Activated T-cell treated with anti-CD3 and anti-CD28 coated beads for 24 hours (primary cell): ENCODE results near the gene SYF2.

ENCODE experiments used
- DNase-seq: peaks from one replicate; pipeline ENCODE4 v3.0.0-alpha.2; 2020; ENCODE audit warnings: low read depth

The SYF2 gene

DNA sequence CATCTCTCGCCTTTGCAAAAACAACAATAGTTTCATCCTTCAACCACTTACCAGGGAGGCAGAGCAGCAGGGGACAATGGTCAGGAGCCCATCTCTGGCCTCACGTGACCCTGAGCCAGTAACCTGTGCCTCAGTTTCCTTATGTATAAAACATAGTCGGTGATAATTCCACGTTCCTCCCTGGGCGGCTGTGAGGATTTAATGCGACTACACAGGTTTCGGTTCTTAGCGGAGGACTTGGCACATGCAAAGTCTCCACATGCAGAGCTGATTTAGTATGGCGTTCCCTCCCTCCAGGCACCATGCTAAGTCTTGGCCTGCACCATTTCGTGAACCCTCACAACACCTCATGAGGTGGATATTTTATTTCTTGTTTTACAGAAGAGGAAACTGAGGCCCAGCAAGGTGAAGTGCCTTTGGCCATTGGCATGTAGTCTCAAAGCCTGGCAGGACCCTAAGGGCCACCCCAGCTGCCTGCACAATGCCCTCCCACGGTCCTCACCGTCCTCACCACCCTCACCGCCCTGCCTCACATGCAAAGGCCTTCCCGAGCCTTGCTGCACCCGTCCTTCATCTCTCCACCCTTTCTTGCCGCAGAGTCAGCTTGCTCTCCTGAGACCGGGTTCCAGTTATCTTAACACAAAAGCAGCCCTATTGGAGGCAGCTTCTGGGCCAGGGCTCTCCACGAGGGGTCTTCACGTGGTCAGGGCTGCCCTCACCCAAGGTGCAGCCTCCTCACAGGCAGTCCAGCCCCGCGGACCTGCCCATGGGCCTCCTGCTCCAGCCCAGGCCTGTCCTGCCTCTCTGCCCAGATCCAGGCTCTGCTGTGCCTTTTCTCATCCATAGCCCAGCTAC is 48.9 kb downstream of the SYF2 start:
- DNase-seq, result no peak

DNA sequence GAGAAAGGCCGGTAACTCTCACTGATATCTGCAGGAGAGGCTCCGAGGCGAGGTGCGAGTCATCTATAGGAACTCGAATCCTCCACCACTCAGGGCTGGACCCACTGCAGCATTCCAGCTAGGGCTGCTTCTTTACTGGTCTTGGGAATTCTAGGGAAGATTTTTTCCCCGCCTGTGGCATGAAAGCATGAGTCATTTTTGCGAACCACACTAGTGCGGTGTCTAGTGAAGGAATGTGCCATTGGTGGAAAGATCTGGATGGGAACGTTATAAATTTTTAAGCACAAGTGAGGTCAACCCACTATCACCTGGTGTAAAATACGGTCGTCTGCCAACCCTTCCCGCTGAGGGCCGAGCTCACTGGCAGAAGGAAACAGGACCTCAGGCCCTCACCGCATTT is 49.7 kb downstream of the SYF2 start:
- DNase-seq, result no peak

DNA sequence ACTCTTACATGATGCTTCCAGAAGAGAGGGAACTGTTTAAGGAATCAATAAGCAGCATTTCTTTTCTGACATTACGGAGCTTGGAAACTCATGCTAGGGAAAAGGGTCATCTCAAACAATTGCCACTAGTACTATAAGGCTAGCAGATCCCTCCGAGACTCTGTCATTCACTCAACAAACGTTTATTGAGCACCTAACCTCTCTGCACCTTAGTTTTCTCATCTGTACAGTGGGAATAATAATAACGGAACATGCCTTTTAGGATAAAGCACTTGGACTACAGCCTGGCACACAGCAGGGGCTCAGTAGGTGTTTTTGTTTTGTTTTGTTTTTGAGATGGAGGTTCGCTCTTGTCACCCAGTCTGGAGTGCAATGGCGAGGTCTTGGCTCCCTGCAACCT is 51.3 kb downstream of the SYF2 start:
- DNase-seq, result no peak

DNA sequence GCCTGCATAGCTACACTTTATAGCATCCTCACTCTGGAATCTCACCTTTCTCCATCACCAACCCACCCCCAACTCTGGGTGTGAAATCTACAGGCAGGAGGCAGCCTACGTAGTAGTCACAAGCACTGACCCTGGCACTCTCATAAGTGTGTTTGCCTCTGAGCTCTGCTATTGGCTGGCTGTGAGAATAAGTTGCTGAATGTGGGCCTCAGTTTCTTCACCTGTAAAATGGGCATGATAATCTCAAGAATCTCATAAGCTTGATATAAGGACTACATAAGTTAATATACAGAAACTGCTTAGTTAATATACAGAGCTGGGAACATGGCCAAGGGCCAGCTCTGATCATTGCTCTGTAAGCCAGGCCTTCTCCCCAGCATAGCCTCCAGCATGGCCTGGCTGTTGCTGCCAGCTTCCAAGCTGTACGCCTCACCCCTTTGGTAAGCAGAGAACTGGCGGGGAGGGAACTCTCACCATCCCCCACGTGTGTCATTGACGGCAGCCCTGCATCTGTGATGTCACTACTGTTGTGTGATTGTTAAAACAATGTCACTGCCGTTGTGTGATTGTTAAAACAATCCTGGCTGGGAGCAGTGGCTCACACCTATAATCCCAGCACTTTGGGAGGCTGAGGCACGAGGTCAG is 53.3 kb downstream of the SYF2 start:
- no peak for DNase-seq

DNA sequence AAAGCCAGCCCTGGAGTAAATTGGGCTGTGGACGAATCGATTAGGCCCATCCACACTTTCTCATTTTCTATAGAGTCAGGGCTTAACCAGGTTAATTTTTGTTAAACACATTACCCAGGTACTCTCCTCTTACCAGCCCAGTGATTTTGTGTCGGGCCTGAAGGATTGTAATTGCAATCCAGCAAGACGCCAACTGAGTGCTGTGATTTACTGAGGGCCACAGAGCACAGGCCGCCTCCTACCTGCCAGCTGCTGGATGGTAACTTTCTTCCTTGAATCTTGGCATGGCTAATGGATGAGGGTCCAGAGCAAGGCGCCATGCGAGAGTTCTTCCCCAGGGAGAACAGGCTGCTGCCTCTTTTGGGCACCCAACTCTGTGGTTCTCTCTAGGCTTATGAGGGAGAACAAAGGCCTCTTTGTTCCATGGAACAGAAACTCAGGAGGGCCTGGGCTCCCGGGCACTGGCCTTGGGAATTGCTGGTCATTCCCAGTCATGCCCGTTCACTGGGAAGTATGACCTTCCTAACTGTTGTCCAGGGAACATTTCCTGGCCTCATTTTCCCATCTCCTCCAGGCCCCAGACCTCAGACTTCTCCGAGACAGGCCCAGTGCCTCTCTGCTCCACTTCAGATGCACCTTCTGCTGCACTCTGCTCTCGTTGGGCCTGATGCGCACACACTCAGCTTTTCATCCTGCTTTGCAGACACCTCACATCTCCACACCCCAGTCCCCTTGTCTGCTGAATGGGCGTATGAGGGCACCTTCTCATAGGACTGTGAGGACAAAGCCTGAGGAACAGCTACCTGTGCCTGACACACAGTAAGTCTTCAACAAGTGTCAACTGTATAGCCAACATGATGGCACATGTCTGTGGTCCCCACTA is 57.3 kb downstream of the SYF2 start:
- DNase-seq, result no peak

DNA sequence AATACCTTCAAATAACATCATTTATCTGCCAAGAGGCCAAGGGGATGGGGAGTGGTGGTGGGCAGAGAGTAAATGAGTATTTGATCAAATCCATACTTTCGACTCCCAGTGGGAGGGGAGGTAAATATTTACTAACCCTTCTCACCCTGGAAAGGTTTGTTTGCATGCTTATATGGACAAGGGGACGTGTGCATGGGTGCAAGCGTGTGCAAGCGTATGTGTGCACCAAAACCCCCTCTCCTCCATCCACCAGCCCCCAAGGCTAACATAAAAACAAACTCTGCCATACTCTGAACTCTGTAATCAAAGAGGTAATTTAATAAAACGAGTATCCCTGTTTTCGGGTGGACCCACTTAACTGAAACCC is 58.0 kb downstream of the SYF2 start:
- DNase-seq, result no peak

DNA sequence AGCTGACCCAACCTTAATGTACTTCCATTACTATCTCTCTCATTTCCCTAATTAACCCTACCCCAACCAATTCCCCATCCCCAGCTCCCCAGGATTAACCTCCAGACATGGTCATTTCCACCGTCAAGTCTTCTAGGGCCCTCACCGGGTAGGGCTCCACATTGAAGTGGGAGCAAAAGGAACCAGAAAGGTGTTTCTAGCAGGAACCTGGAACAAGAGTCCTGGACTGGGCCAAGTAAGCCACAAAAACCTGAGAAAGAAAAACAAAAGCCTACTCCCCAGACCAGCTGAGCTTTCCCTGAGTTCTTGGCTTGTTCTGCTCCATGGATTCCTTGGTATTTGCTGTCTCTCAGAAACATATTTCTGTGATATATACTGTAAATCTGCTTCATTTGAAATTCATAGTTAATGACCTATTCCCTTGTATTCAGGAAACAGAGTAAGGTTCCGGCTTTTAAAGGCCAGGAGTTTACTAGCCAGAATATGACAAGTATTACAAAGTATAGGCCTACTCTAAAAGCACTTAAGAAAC is 58.4 kb downstream of the SYF2 start:
- no peak for DNase-seq
